DMS153 treated with DMSO at 0.1 percent for 48 hours (cell line): ENCODE results near the gene FAM53C.
"Not testable (repeated sequence)": the region's sequence is repeated elsewhere in the genome, so short reads cannot be mapped to it uniquely, and the experiment has no call there.

Experiments
- DNase-seq: peaks from one replicate; lab custom pipeline; 2025; ENCODE audit not compliant: unreplicated experiment; lab: John Stamatoyannopoulos, UW

FAM53C gene

DNA sequence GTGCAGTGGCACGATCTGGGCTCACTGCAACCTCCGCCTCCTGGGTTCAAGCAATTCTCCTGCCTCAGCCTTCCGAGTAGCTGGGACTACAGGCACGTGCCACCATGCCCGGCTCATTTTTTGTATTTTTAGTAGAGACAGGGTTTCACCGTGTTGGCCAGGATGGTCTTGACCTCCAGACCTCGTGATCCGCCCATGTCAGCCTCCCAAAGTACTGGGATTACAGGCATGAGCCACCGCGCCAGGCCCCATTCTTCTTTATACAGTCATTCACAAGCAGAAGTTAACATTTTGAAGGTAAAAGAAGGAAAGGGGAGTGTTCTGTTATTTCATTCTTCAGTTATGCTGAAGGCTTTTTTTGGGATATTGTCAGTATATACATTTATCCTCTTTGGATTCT, 51.8 kb downstream of the FAM53C start:
- not testable (repeated sequence) for DNase-seq

DNA sequence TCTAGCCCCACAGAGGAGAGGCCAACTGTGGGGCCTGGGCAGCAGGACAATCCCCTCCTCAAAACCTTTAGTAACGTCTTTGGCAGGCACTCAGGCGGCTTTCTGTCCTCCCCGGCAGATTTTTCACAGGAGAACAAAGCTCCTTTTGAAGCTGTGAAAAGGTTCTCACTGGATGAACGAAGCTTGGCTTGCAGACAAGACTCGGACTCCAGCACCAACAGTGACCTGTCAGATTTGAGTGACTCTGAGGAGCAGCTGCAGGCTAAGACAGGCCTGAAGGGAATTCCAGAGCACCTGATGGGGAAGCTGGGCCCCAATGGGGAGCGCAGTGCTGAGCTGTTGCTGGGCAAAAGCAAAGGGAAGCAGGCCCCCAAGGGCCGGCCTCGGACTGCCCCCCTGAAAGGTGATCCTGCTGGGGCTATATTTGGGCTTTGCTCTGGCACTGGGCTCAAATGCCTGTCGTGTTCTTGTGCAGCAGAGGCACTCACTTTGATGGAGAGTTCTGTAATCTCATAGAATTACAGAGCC, 53.9 kb downstream of the FAM53C start:
- DNase-seq: no peak
